ENCODE measurements around the gene TMEM80. TPM values are rescaled to one million over a fixed set of nuclear protein-coding genes. Genes with fewer than 3 reads are reported as not detected.
A peak's percentile ranks its signal among the peaks of the same experiment; 100 is the strongest.
"Not testable (repeated sequence)": the region's sequence is repeated elsewhere in the genome, so short reads cannot be mapped to it uniquely, and the experiment has no call there.

TMEM80 gene
- total and polyA plus RNA-seq, 10 of the 15 experiments (the other 5 are each of a cell fraction or from before 2014, with no cell fraction given), result 6.7 to 30.9 (median 20.7) TPM

DNA sequence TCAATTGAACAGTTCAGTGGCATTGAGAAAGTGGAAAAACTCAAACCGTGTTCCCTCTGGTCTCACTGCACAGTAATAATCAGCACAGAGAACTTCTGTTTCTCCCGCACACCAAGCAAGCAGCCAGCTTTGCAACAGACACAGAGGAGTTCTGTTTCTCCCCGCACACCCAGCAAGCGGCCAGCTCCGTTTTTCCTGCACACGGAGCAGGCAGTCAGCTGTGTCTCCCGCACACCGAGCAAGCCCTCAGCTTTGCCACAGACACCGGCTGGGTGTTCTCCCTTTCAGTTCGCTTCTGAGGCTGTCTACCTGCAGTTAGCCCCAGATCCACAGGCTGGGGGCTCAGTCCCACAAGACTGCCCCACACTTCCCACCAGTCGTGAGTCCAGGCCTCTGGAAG is 41.8 kb downstream of the TMEM80 start:
- ChIA-PET CTCF (interaction anchor here (0.6 kb wide), 1 partner anchor 58 kb away, joined by 5 read pairs; no protein-coding TSS in a partner anchor), SMC1A (ENCODE audit: uncharacterized antibody, unreplicated experiment) (no interaction called here), RAD21 (ENCODE audit: unreplicated experiment) (no interaction called here), POLR2A (no interaction called here)
- 3% methylated on average over 11 of the region's 11 CpGs for WGBS (ENCODE audit: insufficient coverage, insufficient replicate concordance, low lambda C conversion rate, missing lambda C conversion rate)
- 0 out of 2 replicates have a peak overlapping the region, but pooled peaks have one; percentile 12 for H3K4me2 ChIP-seq (ENCODE audit: control insufficient read depth, insufficient read depth)
- no peak overlapping the region for H3K9ac ChIP-seq (ENCODE audit: control insufficient read depth, insufficient read depth, low read length)
- H3K36me3 ChIP-seq (ENCODE audit: control insufficient read depth in 2 of 2, insufficient read depth in 2 of 2, low read length in 1 of 2), result no peaks in the 10 kb centered on the region
- H3K4me1 ChIP-seq (ENCODE audit: control insufficient read depth, insufficient read depth, low read length), result no peaks in the 10 kb centered on the region
- no peaks in the 10 kb centered on the region for H4K20me1 ChIP-seq (ENCODE audit: control insufficient read depth, insufficient read depth)
- no peak overlapping the region for H3K27ac ChIP-seq (ENCODE audit: control insufficient read depth, insufficient read depth)
- H3K4me3 ChIP-seq, result no peak overlapping the region
- no peaks in the 10 kb centered on the region for H3K27me3 ChIP-seq (replicated peaks in 1 of 2; ENCODE audit: control insufficient read depth in 2 of 2, insufficient read depth in 2 of 2, low read length in 1 of 2)
- TF ChIP-seq PAX5 (IDR thresholded peaks at IDR 0.05; ENCODE audit: borderline replicate concordance, low read depth, low read length), result no peak
- TF ChIP-seq JUND (IDR thresholded peaks at IDR 0.05; ENCODE audit: low read depth, low read length), result no peak
- TF ChIP-seq NFYB (IDR thresholded peaks at IDR 0.05; ENCODE audit: insufficient read depth, low read depth, low read length), result no peak
- BruUV-seq (replicated peaks), result no TSS peak
- in situ Hi-C loops (cut with MboI), result no loop called here
- no peak overlapping the region for H2AFZ ChIP-seq (ENCODE audit: control insufficient read depth, low read depth, low read length)
- peak; percentile 38 for ATAC-seq
- no peak for DNase-seq (ENCODE audit: low read depth, low spot score)
- no peak for FAIRE-seq
- no peaks in the 10 kb centered on the region for H3K9me3 ChIP-seq (replicated peaks; ENCODE audit: control insufficient read depth, insufficient read depth, low read length)
- H3K79me2 ChIP-seq (ENCODE audit: control insufficient read depth, insufficient read depth, low read length), result no peaks in the 10 kb centered on the region
- intact Hi-C loops (cut with micrococcal nuclease; ENCODE audit: unreplicated experiment), result no loop called here

DNA sequence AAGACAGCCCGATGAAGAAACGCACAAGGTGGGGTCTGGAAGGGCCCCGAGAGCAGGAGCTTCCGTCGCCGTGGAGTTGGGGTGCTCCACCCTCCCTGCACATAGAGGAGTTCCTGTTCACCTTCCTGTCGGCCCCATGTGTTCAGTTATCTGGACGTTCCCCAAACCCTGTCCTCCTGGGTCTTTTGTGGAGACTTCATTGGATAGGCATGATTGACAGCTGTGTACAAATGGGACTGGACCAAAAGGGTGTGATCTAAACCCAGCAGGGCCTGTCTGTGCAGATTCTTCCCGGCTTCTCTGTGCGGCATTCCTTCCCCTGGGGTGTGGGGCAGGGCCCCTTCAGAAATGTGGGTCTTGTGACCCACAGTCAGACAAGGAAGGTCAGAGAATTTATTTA is 42.3 kb downstream of the TMEM80 start:
- H3K9ac ChIP-seq (ENCODE audit: control insufficient read depth, insufficient read depth, low read length); H3K27me3 ChIP-seq (replicated peaks in 1 of 2; ENCODE audit: control insufficient read depth in 2 of 2, insufficient read depth in 2 of 2, low read length in 1 of 2); H4K20me1 ChIP-seq (ENCODE audit: control insufficient read depth, insufficient read depth); H3K4me1 ChIP-seq (ENCODE audit: control insufficient read depth, insufficient read depth, low read length); H3K4me2 ChIP-seq (ENCODE audit: control insufficient read depth, insufficient read depth); BruUV-seq (replicated peaks); intact Hi-C loops (cut with micrococcal nuclease; ENCODE audit: unreplicated experiment); H3K27ac ChIP-seq (ENCODE audit: control insufficient read depth, insufficient read depth); SMC1A ChIA-PET (ENCODE audit: uncharacterized antibody, unreplicated experiment); FAIRE-seq; H2AFZ ChIP-seq (ENCODE audit: control insufficient read depth, low read depth, low read length); ATAC-seq; H3K4me3 ChIP-seq; RAD21 ChIA-PET (ENCODE audit: unreplicated experiment); H3K79me2 ChIP-seq (ENCODE audit: control insufficient read depth, insufficient read depth, low read length); H3K36me3 ChIP-seq (ENCODE audit: control insufficient read depth in 2 of 2, insufficient read depth in 2 of 2, low read length in 1 of 2); in situ Hi-C loops (cut with MboI); H3K9me3 ChIP-seq (replicated peaks; ENCODE audit: control insufficient read depth, insufficient read depth, low read length); DNase-seq (ENCODE audit: low read depth, low spot score); POLR2A ChIA-PET: not testable (repeated sequence)
- TF ChIP-seq, protein P1, sequence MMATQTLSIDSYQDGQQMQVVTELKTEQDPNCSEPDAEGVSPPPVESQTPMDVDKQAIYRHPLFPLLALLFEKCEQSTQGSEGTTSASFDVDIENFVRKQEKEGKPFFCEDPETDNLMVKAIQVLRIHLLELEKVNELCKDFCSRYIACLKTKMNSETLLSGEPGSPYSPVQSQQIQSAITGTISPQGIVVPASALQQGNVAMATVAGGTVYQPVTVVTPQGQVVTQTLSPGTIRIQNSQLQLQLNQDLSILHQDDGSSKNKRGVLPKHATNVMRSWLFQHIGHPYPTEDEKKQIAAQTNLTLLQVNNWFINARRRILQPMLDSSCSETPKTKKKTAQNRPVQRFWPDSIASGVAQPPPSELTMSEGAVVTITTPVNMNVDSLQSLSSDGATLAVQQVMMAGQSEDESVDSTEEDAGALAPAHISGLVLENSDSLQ (IDR thresholded peaks at IDR 0.05), result peak; percentile 60
- 6% methylated on average over 10 of the region's 10 CpGs for WGBS (ENCODE audit: insufficient coverage, insufficient replicate concordance, low lambda C conversion rate, missing lambda C conversion rate)
- CTCF ChIA-PET, result interaction anchor here (0.6 kb wide), 1 partner anchor 58 kb away, joined by 5 read pairs; no protein-coding TSS in a partner anchor

Measured in GM12878 (cell line).